ENCODE data around the gene SLX4IP.

SLX4IP gene

GRCh38 chr20:10573951-10574339 is 138.8 kb downstream of the SLX4IP start:
- H3K4me3 ChIP-seq (ENCODE audit: low read depth, low read length): no peak overlapping the region
- TF ChIP-seq CTCF (IDR thresholded peaks at IDR 0.05; ENCODE audit: borderline replicate concordance, insufficient read depth, low read depth, low read length): no peak

GRCh38 chr20:10576411-10577090 is 141.4 kb downstream of the SLX4IP start:
- no peak for TF ChIP-seq CTCF (IDR thresholded peaks at IDR 0.05; ENCODE audit: borderline replicate concordance, insufficient read depth, low read depth, low read length)
- no peak overlapping the region for H3K4me3 ChIP-seq (ENCODE audit: low read depth, low read length)

GRCh38 chr20:10577648-10578047 is 142.5 kb downstream of the SLX4IP start:
- no peak for TF ChIP-seq CTCF (IDR thresholded peaks at IDR 0.05; ENCODE audit: borderline replicate concordance, insufficient read depth, low read depth, low read length)
- no peak overlapping the region for H3K4me3 ChIP-seq (ENCODE audit: low read depth, low read length)

- no peak overlapping the region for H3K4me3 ChIP-seq (ENCODE audit: low read depth, low read length)
- TF ChIP-seq CTCF (IDR thresholded peaks at IDR 0.05; ENCODE audit: borderline replicate concordance, insufficient read depth, low read depth, low read length): no peak
Measured at GRCh38 chr20:10578607-10579006, 143.5 kb downstream of the SLX4IP start.

- no peak for TF ChIP-seq CTCF (IDR thresholded peaks at IDR 0.05; ENCODE audit: borderline replicate concordance, insufficient read depth, low read depth, low read length)
- H3K4me3 ChIP-seq (ENCODE audit: low read depth, low read length): no peak overlapping the region
Measured at GRCh38 chr20:10579942-10580341, 144.8 kb downstream of the SLX4IP start.

GRCh38 chr20:10580700-10581099 is 145.6 kb downstream of the SLX4IP start:
- H3K4me3 ChIP-seq (ENCODE audit: low read depth, low read length): no peak overlapping the region
- no peak for TF ChIP-seq CTCF (IDR thresholded peaks at IDR 0.05; ENCODE audit: borderline replicate concordance, insufficient read depth, low read depth, low read length)

GRCh38 chr20:10581823-10582222 is 146.7 kb downstream of the SLX4IP start:
- no peak for TF ChIP-seq CTCF (IDR thresholded peaks at IDR 0.05; ENCODE audit: borderline replicate concordance, insufficient read depth, low read depth, low read length)
- no peak overlapping the region for H3K4me3 ChIP-seq (ENCODE audit: low read depth, low read length)

Measured in GM12875 (cell line).